Cardiac muscle cell (in vitro differentiated cells and primary cell): Measurements from ENCODE around the gene SNX33. TPM values are rescaled to one million over a fixed set of nuclear protein-coding genes. Genes with fewer than 3 reads are reported as not detected.

Experiments
- DNase-seq, 2 donors: peaks; one replicate each; pipeline versions ENCODE4 v3.0.0 to v3.0.0-alpha.2; 2010 to 2017; ENCODE audit warnings: low read depth in 1 of 2, low spot score in 1 of 2
- H3K27ac ChIP-seq: fragments of 200-600 bp; sonication (generic); 2 replicates; pipeline ENCODE4 v1.5.1; 2016
- H3K27me3 ChIP-seq: fragments of 200-600 bp; sonication (generic); 2 replicates; pipeline ENCODE4 v1.6.0; 2016; ENCODE audit warnings: control low read depth
- H3K36me3 ChIP-seq: fragments of 200-600 bp; sonication (generic); 2 replicates; pipeline ENCODE4 v1.5.1; 2016; ENCODE audit warnings: control low read depth
- H3K4me1 ChIP-seq: fragments of 200-600 bp; sonication (generic); 2 replicates; pipeline ENCODE4 v1.8.1; 2017; ENCODE audit warnings: low read depth, mild to moderate bottlenecking, mixed run types
- H3K4me3 ChIP-seq: fragments of 200-600 bp; sonication (generic); 2 replicates; pipeline ENCODE4 v1.5.1; 2016; ENCODE audit warnings: mild to moderate bottlenecking
- H3K9me3 ChIP-seq: fragments of 200-600 bp; sonication (generic); 2 replicates; pipeline ENCODE4 v1.5.1; 2017; ENCODE audit warnings: low read depth, mild to moderate bottlenecking, control low read depth
- polyA plus RNA-seq: library from polyadenylated mRNA; unstranded; fragments of >200 nt; fragmentation: Nextera tagmentation; extraction: Ambion mirVana; gene quantifications from 2 replicates; pipeline ENCODE4 v1.2.1, GENCODE V29; 2016
- total RNA-seq: library from RNA; depleted of rRNA; stranded (reverse); fragments of >200 nt; gene quantifications from 2 replicates; pipeline ENCODE4 v1.2.3, GENCODE V29; 2016
- TF ChIP-seq, protein P1 (sequence below): IDR thresholded peaks from 2 replicates; pipeline ENCODE4 v1.5.1; 2012; ENCODE audit warnings: low read depth, mild to moderate bottlenecking, low read length

SNX33 gene
- total and polyA plus RNA-seq, 2 experiments from 2014 or later, result 9.5 to 17.1 TPM

DNA sequence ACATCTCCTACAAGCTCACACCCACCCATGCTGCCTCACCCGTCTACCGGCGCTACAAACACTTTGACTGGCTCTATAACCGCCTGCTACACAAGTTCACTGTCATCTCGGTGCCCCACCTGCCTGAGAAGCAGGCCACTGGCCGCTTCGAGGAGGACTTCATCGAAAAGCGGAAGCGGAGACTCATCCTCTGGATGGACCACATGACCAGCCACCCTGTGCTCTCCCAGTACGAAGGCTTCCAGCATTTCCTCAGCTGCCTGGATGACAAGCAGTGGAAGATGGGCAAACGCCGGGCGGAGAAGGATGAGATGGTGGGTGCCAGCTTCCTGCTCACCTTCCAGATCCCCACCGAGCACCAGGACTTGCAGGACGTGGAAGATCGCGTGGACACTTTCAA is 2.1 kb downstream of the SNX33 start:
- no peak overlapping the region for H3K4me3 ChIP-seq
- peaks cover 26% of the 10 kb centered on the region for H3K4me1 ChIP-seq
- no peaks in the 10 kb centered on the region for H3K27me3 ChIP-seq
- no peaks in the 10 kb centered on the region for H3K36me3 ChIP-seq
- no peak overlapping the region for H3K27ac ChIP-seq
- H3K9me3 ChIP-seq, result no peaks in the 10 kb centered on the region
- no peak for DNase-seq
- TF ChIP-seq, protein P1, sequence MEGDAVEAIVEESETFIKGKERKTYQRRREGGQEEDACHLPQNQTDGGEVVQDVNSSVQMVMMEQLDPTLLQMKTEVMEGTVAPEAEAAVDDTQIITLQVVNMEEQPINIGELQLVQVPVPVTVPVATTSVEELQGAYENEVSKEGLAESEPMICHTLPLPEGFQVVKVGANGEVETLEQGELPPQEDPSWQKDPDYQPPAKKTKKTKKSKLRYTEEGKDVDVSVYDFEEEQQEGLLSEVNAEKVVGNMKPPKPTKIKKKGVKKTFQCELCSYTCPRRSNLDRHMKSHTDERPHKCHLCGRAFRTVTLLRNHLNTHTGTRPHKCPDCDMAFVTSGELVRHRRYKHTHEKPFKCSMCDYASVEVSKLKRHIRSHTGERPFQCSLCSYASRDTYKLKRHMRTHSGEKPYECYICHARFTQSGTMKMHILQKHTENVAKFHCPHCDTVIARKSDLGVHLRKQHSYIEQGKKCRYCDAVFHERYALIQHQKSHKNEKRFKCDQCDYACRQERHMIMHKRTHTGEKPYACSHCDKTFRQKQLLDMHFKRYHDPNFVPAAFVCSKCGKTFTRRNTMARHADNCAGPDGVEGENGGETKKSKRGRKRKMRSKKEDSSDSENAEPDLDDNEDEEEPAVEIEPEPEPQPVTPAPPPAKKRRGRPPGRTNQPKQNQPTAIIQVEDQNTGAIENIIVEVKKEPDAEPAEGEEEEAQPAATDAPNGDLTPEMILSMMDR, result no peak

DNA sequence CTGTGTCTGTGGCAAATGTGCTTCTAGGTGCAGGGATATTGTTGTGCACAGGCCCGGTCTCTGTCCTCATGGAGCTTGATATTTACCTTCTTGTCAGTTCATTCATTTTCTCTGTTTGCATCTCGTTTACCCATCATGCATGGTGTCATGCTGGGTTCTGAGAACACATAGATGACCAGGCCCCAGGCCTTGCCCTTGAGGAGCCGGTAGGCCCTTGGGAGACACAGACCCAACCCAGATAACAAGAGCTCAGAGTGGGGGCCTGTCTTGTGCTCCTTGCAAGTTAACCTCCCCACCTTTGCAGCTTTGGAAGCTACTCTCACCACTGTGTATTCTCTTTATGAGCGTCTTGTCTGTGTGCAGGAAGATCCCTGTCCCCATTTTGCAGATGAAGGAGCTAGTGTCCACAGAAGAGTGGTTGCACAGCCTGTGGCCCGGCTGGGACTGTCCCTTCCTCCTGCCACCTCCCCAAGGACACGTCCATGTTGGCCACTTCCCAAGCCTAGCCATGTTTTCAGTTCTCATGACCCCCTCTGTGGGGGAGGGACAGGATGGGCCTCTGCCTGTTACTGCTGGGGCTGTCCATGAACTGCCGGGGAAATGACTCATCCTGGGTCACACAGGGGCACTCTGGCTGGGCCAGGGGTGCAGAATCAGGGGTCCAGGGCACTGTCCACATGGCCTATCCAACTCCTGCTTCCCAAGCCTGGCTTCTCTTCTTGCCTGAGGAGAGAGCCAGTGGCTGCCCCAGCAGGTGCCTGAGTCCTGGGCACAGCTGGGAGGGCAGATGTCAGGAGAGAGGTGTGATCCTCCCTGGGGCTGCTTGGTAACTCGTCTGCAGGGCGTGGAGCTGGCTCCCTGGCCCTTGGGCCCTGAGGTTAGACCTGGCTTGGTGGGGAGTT is 3.4 kb downstream of the SNX33 start:
- Histone ChIP-seq H3K27ac (no peak overlapping the region), H3K4me1 (peaks cover 26% of the 10 kb centered on the region), H3K9me3 (no peaks in the 10 kb centered on the region), H3K4me3 (no peak overlapping the region), H3K27me3 (no peaks in the 10 kb centered on the region), H3K36me3 (no peaks in the 10 kb centered on the region)
- DNase-seq, result peak in 1 of 2 donors; percentile 41
- TF ChIP-seq, protein P1, result no peak

DNA sequence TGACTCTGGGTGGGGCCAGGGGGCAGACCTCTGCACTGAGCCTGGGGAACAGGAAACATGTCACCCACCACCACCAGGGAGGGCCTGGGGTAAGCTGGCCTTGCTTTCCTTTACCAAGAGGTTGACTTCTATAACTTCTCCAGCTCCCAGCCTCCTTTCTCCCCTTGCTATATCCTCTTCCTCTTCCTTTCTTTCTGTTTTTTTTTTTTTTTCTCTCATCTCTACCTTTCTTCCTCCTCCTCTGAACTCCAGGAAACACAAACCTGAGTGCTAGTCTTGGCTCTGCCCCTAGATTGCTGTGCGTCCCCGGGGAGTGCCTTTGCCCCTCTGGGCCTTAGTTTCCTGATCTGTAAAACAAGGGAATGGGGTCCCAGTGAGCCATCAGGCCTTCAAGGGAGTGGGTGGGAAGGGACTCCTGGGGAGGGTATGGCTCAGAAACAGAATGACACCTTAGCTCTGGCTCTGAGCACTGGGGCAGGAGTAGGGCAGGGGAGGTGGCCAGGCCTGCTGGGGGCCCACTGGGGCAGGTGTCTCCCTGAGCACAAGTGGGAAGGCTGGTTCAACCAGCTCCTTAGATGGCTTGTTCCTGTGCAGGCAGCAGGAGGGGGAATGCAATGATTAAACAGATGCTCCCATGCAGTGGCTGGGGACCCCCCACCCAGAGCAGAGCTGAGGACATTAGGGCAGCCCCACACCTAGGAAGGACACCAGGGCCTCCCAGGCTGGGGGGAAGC is 4.3 kb downstream of the SNX33 start:
- H3K27me3 ChIP-seq, result no peaks in the 10 kb centered on the region
- no peak overlapping the region for H3K4me3 ChIP-seq
- peaks cover 26% of the 10 kb centered on the region for H3K4me1 ChIP-seq
- H3K36me3 ChIP-seq, result no peaks in the 10 kb centered on the region
- peak overlapping the region; percentile 48 for H3K27ac ChIP-seq
- no peak for DNase-seq
- no peaks in the 10 kb centered on the region for H3K9me3 ChIP-seq
- TF ChIP-seq, protein P1, result no peak

DNA sequence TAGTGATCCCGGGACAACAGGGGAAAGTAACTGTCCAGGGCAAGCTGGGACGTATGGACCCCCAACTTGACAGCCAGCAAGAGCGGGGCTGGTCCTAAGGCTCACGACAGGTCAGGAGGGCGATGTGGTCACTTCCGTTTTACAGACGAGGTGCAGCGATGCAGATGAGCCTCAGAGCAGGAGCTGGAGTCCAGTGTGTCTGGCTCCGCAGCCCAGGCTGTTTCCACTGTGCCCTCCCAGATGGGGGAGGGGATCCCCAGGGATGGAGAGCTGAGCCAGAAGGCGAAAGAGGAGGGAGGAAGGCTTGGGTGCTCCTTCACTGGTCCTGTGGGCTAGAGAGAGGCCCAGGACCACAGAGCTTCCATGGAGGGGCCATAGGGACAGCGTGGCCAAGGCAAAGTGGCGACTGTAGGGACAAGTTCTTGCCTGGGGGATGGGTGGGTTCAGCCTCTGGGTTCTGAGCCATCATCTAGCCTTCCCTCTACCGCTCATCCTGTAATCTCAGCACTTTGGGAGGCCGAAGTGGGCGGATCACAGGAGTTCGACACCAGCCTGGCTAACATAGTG is 5.7 kb downstream of the SNX33 start:
- TF ChIP-seq, protein P1, result no peak
- DNase-seq, result no peak
- no peak overlapping the region for H3K4me3 ChIP-seq
- no peak overlapping the region for H3K27ac ChIP-seq
- H3K4me1 ChIP-seq, result peaks cover 26% of the 10 kb centered on the region
- H3K9me3 ChIP-seq, result no peaks in the 10 kb centered on the region
- no peaks in the 10 kb centered on the region for H3K27me3 ChIP-seq
- no peaks in the 10 kb centered on the region for H3K36me3 ChIP-seq

DNA sequence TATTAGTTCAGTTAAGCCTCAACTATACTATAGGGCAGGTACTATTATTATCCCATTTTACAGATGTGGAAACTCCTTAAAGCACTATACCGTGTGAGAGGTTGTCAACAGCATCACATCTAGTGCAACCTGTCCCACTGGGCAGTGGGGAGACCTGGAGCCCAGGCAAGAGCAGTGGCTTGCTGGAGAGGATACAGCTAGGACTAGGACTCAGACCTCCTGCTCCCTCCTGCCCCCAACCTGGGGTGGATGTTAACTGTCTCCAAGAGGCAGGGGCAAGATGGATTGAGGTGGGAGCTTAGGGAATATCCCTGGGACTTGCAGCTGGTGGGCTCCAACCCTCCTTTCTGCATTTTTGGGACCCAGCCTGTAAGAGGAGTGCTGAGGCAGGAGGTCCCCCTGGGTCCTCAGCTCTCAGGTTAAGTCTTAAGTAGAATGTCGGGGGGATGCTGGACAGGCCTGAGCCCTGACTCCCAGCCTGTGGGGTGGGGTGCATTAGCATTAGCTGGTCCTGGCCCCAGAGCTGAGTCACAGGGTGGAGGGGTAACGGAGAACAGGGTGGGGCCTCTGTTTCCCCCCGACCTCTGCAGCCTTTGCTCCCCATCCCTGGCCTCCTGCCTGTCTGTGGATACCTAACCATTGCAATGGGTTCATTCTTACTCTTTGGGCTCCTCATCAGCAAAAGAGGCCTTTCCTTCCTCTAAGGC is 6.6 kb downstream of the SNX33 start:
- DNase-seq, result no peak
- peaks cover 22% of the 10 kb centered on the region for H3K4me1 ChIP-seq
- H3K4me3 ChIP-seq, result no peak overlapping the region
- no peak overlapping the region for H3K27ac ChIP-seq
- H3K27me3 ChIP-seq, result no peaks in the 10 kb centered on the region
- TF ChIP-seq, protein P1, result no peak
- no peaks in the 10 kb centered on the region for H3K36me3 ChIP-seq
- H3K9me3 ChIP-seq, result no peaks in the 10 kb centered on the region
